K562 (cell line): ENCODE measurements around the gene RPTN. TPM values are rescaled to one million over a fixed set of nuclear protein-coding genes. Genes with fewer than 3 reads are reported as not detected.
A peak's percentile ranks its signal among the peaks of the same experiment; 100 is the strongest.

Experiments used
- ATAC-seq: fragments of 200-7000 bp; cut with Tn5 transposase; 3 replicates; pipeline ENCODE4 v1.9.1; 2020; ENCODE audit warnings: moderate library complexity
- BruUV-seq: library from RNA; stranded (reverse); fragments of 400-500 nt; replicated peaks from 2 replicates; lab custom pipeline; 2021; lab: Mats Ljungman, UMichigan
- CTCF ChIA-PET: fragments of 300-600 bp; formaldehyde crosslinking; extraction: SDS; loops from one replicate; lab custom pipeline; 2021; ENCODE audit warnings: low intra/inter-chr PET ratio; lab: Yijun Ruan, JAX
- POLR2A ChIA-PET: fragments of 300-600, 350-650 bp; sonication (Branson Sonifier 250); formaldehyde crosslinking; extraction: SDS; loops from one replicate; lab custom pipeline; 2021; ENCODE audit warnings: antibody characterized with exemption, inconsistent platforms; lab: Yijun Ruan, JAX
- DNase-seq, 4 experiments: peaks; one replicate each; pipeline versions ENCODE4 v3.0.0 to v3.0.0-alpha.2; 2011 to 2018; ENCODE audit warnings: low spot score in 3 of 4, mixed read lengths in 3 of 4; ENCODE audit errors: extremely low read depth in 1 of 4
- FAIRE-seq: peaks from 2 replicates; lab custom pipeline; 2011; peaks lifted over from hg19 to GRCh38; lab: Jason Lieb, UNC
- H2AFZ ChIP-seq: 2 replicates; pipeline ENCODE4 v1.6.0; 2011; ENCODE audit warnings: low read depth, low read length, control low read depth, inconsistent platforms
- H3K27ac ChIP-seq: fragments of 200-600 bp; 3 replicates; pipeline ENCODE4 v1.8.0; 2011; ENCODE audit warnings: low read depth, mild to moderate bottlenecking, control low read depth, inconsistent platforms, low read length, moderate library complexity, mixed read lengths; ENCODE audit errors: extremely low read depth
- H3K27me3 ChIP-seq, 2 experiments: fragments of 300-600 bp in 1 of 2; 2 replicates in 1 of 2; 3 replicates in 1 of 2; pipeline versions ENCODE4 v1.6.0 to v1.8.0; 2011; ENCODE audit warnings: inconsistent platforms in 2 of 2, low read length in 2 of 2, mild to moderate bottlenecking in 1 of 2, mixed read lengths in 1 of 2, moderate library complexity in 1 of 2; ENCODE audit not compliant: control insufficient read depth in 2 of 2, insufficient read depth in 2 of 2
- H3K36me3 ChIP-seq: fragments of 300-600 bp; 3 replicates; pipeline ENCODE4 v1.8.0; 2011; ENCODE audit warnings: mild to moderate bottlenecking, low read length, inconsistent platforms; ENCODE audit not compliant: control insufficient read depth, insufficient read depth
- H3K4me1 ChIP-seq, 2 experiments: fragments of 200-600 bp in 1 of 2; replicated peaks in 1 of 2; 2 replicates in 1 of 2; 3 replicates in 1 of 2; pipeline versions ENCODE4 v1.5.1 to v1.8.0; 2011; ENCODE audit warnings: inconsistent platforms in 2 of 2, low read length in 2 of 2, mild to moderate bottlenecking in 1 of 2, mixed read lengths in 1 of 2, moderate library complexity in 1 of 2; ENCODE audit not compliant: control insufficient read depth in 2 of 2, insufficient read depth in 2 of 2
- H3K4me2 ChIP-seq: 2 replicates; pipeline ENCODE4 v1.6.1; 2011; ENCODE audit warnings: low read length, control low read depth, inconsistent platforms, mixed read lengths; ENCODE audit not compliant: insufficient read depth
- H3K4me3 ChIP-seq: fragments of 200-600 bp; sonication (generic), shearing (Covaris generic); 2 replicates; pipeline ENCODE4 v1.5.1; 2016; ENCODE audit warnings: control low read depth, inconsistent platforms
- H3K79me2 ChIP-seq: fragments of 200-600 bp; 3 replicates; pipeline ENCODE4 v1.8.0; 2011; ENCODE audit warnings: low read length, inconsistent platforms; ENCODE audit not compliant: control insufficient read depth, insufficient read depth
- H3K9ac ChIP-seq, 2 experiments: 2 replicates each; pipeline versions ENCODE4 v1.6.0 to v1.6.1; 2011; ENCODE audit warnings: low read depth in 2 of 2, low read length in 2 of 2, control low read depth in 1 of 2, inconsistent platforms in 1 of 2, mild to moderate bottlenecking in 1 of 2, mixed read lengths in 1 of 2; ENCODE audit not compliant: insufficient read depth in 1 of 2
- H3K9me1 ChIP-seq: one replicate; pipeline ENCODE4 v1.6.0; 2011; ENCODE audit warnings: inconsistent platforms, mild to moderate bottlenecking, low read length, moderate library complexity; ENCODE audit not compliant: control insufficient read depth, insufficient read depth
- H3K9me3 ChIP-seq: replicated peaks from 2 replicates; pipeline ENCODE4 v1.5.1; 2011; ENCODE audit warnings: low read depth, low read length, inconsistent platforms; ENCODE audit not compliant: control insufficient read depth, insufficient read depth
- H4K20me1 ChIP-seq: replicated peaks from 2 replicates; pipeline ENCODE4 v1.6.1; 2011; ENCODE audit warnings: low read length, inconsistent platforms, mixed read lengths; ENCODE audit not compliant: control insufficient read depth, insufficient read depth
- ARID3A ChIP-seq: IDR thresholded peaks from 2 replicates; pipeline ENCODE4 v1.6.1; 2012; ENCODE audit warnings: low read depth, low read length, improper control_type of control experiment, borderline replicate concordance
- RBBP5 ChIP-seq: fragments of 200-600 bp; sonication (generic); IDR thresholded peaks from 2 replicates; pipeline ENCODE4 v1.6.1; 2012; ENCODE audit warnings: borderline replicate concordance, mild to moderate bottlenecking, low read length, control low read depth, inconsistent platforms; ENCODE audit not compliant: insufficient read depth, poor library complexity, severe bottlenecking
- RBM15 ChIP-seq: fragments of 200-400 bp; formaldehyde crosslinking; IDR thresholded peaks from 2 replicates; pipeline ENCODE4 v1.6.1; 2018; ENCODE audit warnings: mild to moderate bottlenecking, low read length, moderate library complexity; ENCODE audit not compliant: insufficient read depth
- ZNF695 ChIP-seq: fragments of 450-650 bp; formaldehyde crosslinking; IDR thresholded peaks from 2 replicates; pipeline ENCODE4 v1.4.0; 2020; ENCODE audit warnings: mild to moderate bottlenecking, moderate library complexity
- WGBS: fragments of 100-300 bp; shearing (Covaris generic); methylation state at CpG from one replicate; pipeline ENCODE4 v1.1.6; 2016; ENCODE audit warnings: low coverage, mixed read lengths; ENCODE audit not compliant: insufficient coverage; ENCODE audit errors: missing lambda C conversion rate; 5-methylcytosine and 5-hydroxymethylcytosine counted together
- in situ Hi-C: fragments of 300-500 bp; cut with MboI; formaldehyde crosslinking; loops from 4 replicates; pipeline ENCODE4 v1.15.0; 2018; ENCODE audit warnings: inconsistent platforms, mixed read lengths
- intact Hi-C: fragments of 100-400 bp; cut with micrococcal nuclease; formaldehyde crosslinking; loops from 2 replicates; pipeline ENCODE4 v1.14.2; 2022
- polyA plus RNA-seq, 8 experiments: library from polyadenylated mRNA; depleted of rRNA in 4 of 8; stranded (reverse) in 5 of 8; unstranded in 3 of 8; fragments of >200 nt; fragmentation: Nextera tagmentation in 2 of 8; fragmentation: Illumina TruSeq in 1 of 8; extraction: Ambion mirVana in 2 of 8; extraction: Trizol in 1 of 8; gene quantifications; 2 replicates each; pipeline versions ENCODE4 v1.2.1 to v1.2.3, GENCODE V29; 2011 to 2014; ENCODE audit warnings: inconsistent platforms in 1 of 8, missing spikeins in 1 of 8
- total RNA-seq, 7 experiments: library from RNA; depleted of rRNA in 6 of 7; stranded (reverse); fragments of >200 nt in 6 of 7; fragmentation: Illumina TruSeq in 2 of 7; extraction: Trizol in 2 of 7; gene quantifications; 2 replicates each; pipeline versions ENCODE4 v1.2.1 to v1.2.3, GENCODE V29; 2011 to 2021; ENCODE audit warnings: low replicate concordance in 1 of 7
- TF ChIP-seq, protein P1 (sequence below): sonication (generic); formaldehyde crosslinking; IDR thresholded peaks from 2 replicates; pipeline ENCODE4 v1.8.1; 2023; ENCODE audit warnings: mild to moderate bottlenecking, missing genetic modification reagents

Gene RPTN
- total and polyA plus RNA-seq, 9 of the 15 experiments (the other 6 are each of a cell fraction or from before 2014, with no cell fraction given) = not detected

DNA sequence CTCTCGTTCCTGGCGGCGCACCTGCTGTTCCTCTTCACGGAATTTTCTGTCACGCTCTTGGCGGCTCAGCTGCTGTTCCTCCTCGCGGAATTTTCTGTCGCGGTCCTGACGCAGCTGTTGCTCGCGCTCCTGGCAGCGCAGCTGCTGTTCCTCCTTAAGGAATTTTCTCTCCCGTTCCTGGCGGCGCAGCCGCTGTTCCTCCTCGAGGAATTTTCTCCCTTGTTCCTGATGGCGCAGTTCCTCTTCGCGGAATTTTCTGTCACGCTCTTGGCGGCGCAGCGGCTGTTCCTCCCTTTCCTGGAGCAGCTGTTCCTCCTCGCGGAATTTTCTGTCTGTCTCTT lies 50.2 kb downstream of the RPTN start (continued):
- no peak for TF ChIP-seq ZNF695 (CRISPR knock-in tag)
- TF ChIP-seq RBBP5 = no peak
- no peak for TF ChIP-seq ARID3A
- TF ChIP-seq, all 486 proteins: peak for 0

DNA sequence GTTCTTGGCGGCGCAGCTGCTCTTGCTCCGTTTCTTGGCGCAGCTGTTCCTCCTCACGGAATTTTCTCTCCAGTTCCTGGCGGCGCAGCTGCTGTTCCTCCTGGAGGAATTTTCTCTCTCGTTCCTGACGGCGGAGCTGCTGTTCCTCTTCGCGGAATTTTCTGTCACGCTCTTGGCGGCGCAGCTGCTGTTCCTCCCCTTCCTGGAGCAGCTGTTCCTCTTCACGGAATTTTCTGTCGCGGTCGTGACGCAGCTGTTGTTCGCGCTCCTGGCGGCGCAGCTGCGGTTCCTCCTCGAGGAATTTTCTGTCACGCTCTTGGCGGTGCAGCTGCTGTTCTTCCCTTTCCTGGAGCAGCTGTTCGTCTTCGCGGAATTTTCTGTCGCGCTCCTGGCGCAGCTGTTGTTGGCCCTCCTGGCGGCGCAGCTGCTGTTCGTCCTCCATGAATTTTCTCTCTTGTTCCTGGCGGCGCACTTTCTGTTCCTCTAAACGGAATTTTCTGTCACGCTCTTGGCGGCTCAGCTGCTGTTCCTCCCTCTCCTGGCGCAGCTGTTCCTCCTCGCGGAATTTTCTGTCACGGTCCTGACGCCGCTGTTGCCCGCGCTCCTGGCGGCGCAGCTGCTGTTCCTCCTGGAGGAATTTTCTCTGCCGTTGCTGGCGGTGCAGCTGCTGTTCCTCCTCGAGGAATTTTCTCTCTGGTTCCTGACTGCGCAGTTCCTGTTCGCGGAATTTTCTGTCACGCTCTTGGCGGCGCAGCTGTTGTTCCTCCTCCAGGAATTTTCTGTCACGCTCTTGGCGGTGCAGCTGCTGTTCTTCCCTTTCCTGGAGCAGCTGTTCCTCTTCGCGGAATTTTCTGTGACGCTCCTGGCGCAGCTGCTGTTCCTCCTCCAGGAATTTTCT lies 50.8 kb downstream of the RPTN start:
- CTCF ChIA-PET = no interaction called here
- H3K9ac ChIP-seq = no peak overlapping the region
- H3K9me1 ChIP-seq = no peaks in the 10 kb centered on the region
- H3K79me2 ChIP-seq = no peaks in the 10 kb centered on the region
- no peak for FAIRE-seq
- peaks cover 7 to 57% of the 10 kb centered on the region in 2 experiments; a peak in 3 of 5 replicates for H3K27me3 ChIP-seq
- in situ Hi-C loops = no loop called here
- TF ChIP-seq, protein P1, sequence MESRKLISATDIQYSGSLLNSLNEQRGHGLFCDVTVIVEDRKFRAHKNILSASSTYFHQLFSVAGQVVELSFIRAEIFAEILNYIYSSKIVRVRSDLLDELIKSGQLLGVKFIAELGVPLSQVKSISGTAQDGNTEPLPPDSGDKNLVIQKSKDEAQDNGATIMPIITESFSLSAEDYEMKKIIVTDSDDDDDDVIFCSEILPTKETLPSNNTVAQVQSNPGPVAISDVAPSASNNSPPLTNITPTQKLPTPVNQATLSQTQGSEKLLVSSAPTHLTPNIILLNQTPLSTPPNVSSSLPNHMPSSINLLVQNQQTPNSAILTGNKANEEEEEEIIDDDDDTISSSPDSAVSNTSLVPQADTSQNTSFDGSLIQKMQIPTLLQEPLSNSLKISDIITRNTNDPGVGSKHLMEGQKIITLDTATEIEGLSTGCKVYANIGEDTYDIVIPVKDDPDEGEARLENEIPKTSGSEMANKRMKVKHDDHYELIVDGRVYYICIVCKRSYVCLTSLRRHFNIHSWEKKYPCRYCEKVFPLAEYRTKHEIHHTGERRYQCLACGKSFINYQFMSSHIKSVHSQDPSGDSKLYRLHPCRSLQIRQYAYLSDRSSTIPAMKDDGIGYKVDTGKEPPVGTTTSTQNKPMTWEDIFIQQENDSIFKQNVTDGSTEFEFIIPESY = 0 out of 2 replicates have a peak, but pooled peaks have one; percentile 13
- TF ChIP-seq RBM15 = no peak
- no peak overlapping the region for H3K4me2 ChIP-seq
- no peak for ATAC-seq
- DNase-seq = no peak
- POLR2A ChIA-PET = interaction anchor here (0.6 kb wide), 1 partner anchor 207 kb away, joined by 3 read pairs; no protein-coding TSS in a partner anchor
- 55% methylated on average over 34 of the region's 67 CpGs for WGBS
- H3K36me3 ChIP-seq = no peaks in the 10 kb centered on the region
- H3K4me1 ChIP-seq = peaks cover 0 to 14% of the 10 kb centered on the region in 2 experiments; a peak in 1 of 5 replicates
- intact Hi-C loops = no loop called here
- no peak overlapping the region for H3K4me3 ChIP-seq
- no TSS peak for BruUV-seq
- H4K20me1 ChIP-seq = no peaks in the 10 kb centered on the region
- H3K9me3 ChIP-seq = no peaks in the 10 kb centered on the region
- H2AFZ ChIP-seq = no peak overlapping the region
- H3K27ac ChIP-seq = no peak overlapping the region
